Measurements from ENCODE around the gene CDX1.

CDX1 gene

GRCh38 chr5:150166650-150167511 is at the start of gene CDX1:
TSS of gene CDX1 (plus strand) at chr5:150166778. CDS start at chr5:150166877, 99 bp downstream.
- no peak for DNase-seq

- DNase-seq: no peak
Measured at GRCh38 chr5:150117945-150118560, 48.5 kb upstream of the CDX1 start.

GRCh38 chr5:150118561-150119229 is 47.9 kb upstream of the CDX1 start:
- no peak for DNase-seq

- DNase-seq: no peak
Measured at GRCh38 chr5:150119421-150120061, 47.0 kb upstream of the CDX1 start.

GRCh38 chr5:150120062-150120441 is 46.5 kb upstream of the CDX1 start:
- DNase-seq: no peak

GRCh38 chr5:150120617-150121447 is 45.7 kb upstream of the CDX1 start:
- DNase-seq: no peak

- DNase-seq: no peak
Measured at GRCh38 chr5:150121448-150122157, 45.0 kb upstream of the CDX1 start.

GRCh38 chr5:150122158-150122510 is 44.4 kb upstream of the CDX1 start:
- DNase-seq: no peak

GRCh38 chr5:150122536-150123481 is 43.8 kb upstream of the CDX1 start:
- no peak for DNase-seq

- DNase-seq: no peak
Measured at GRCh38 chr5:150123542-150123941, 43.0 kb upstream of the CDX1 start.

- DNase-seq: no peak
Measured at GRCh38 chr5:150124111-150124557, 42.4 kb upstream of the CDX1 start.

- DNase-seq: no peak
Measured at GRCh38 chr5:150124596-150124995, 42.0 kb upstream of the CDX1 start.

GRCh38 chr5:150125334-150125733 is 41.2 kb upstream of the CDX1 start:
- no peak for DNase-seq

- DNase-seq: no peak
Measured at GRCh38 chr5:150126199-150126920, 40.2 kb upstream of the CDX1 start.

- DNase-seq: no peak
Measured at GRCh38 chr5:150126921-150127265, 39.7 kb upstream of the CDX1 start.

- DNase-seq: no peak
Measured at GRCh38 chr5:150129454-150129812, 37.1 kb upstream of the CDX1 start.

GRCh38 chr5:150129813-150130492 is 36.6 kb upstream of the CDX1 start:
- peak; percentile 53 for DNase-seq

- no peak for DNase-seq
Measured at GRCh38 chr5:150130493-150130922, 36.1 kb upstream of the CDX1 start.

- DNase-seq: no peak
Measured at GRCh38 chr5:150131461-150131860, 35.1 kb upstream of the CDX1 start.
